Panc1 (cell line): Measurements from ENCODE around the gene DIMT1.

Source experiments
- POLR2AphosphoS5 ChIP-seq: IDR thresholded peaks from 2 replicates; pipeline ENCODE4 v1.6.1; 2012; ENCODE audit warnings: mild to moderate bottlenecking, low read depth, low read length, moderate library complexity
- TF ChIP-seq, protein P1 (sequence below): fragments of 450-650 bp; IDR thresholded peaks from 2 replicates; pipeline ENCODE4 v1.5.1; 2017; ENCODE audit warnings: mild to moderate bottlenecking
- TF ChIP-seq, protein P2 (sequence below), 2 experiments: IDR thresholded peaks; 2 replicates each; pipeline ENCODE4 v1.6.1; 2011 to 2012; ENCODE audit warnings: low read depth in 2 of 2, control low read depth in 1 of 2, low read length in 1 of 2, mild to moderate bottlenecking in 1 of 2, moderate library complexity in 1 of 2; ENCODE audit not compliant: insufficient read depth in 1 of 2

DNA sequence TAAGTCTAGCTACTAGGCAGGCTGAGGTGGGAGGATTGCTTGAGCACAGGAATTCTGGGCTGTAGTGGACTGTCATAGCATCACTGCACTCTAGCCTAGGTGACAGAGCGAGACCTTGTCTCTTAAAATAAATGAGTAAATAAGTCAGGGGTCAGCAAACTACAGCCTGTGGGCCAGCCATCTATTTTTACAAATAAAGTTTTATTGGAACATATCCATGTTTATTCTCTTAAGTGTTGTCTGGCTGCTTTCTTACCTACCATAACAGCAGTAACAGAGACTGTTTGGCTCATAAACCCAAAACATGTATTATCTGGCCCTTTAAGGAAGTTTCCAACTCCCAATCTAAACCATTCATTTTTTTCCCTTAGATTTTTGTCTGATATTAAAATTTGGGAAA is 29.6 kb downstream of the DIMT1 start:
- TF ChIP-seq POLR2AphosphoS5: no peak
- TF ChIP-seq, protein P1, sequence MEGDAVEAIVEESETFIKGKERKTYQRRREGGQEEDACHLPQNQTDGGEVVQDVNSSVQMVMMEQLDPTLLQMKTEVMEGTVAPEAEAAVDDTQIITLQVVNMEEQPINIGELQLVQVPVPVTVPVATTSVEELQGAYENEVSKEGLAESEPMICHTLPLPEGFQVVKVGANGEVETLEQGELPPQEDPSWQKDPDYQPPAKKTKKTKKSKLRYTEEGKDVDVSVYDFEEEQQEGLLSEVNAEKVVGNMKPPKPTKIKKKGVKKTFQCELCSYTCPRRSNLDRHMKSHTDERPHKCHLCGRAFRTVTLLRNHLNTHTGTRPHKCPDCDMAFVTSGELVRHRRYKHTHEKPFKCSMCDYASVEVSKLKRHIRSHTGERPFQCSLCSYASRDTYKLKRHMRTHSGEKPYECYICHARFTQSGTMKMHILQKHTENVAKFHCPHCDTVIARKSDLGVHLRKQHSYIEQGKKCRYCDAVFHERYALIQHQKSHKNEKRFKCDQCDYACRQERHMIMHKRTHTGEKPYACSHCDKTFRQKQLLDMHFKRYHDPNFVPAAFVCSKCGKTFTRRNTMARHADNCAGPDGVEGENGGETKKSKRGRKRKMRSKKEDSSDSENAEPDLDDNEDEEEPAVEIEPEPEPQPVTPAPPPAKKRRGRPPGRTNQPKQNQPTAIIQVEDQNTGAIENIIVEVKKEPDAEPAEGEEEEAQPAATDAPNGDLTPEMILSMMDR: no peak
- TF ChIP-seq, protein P2, sequence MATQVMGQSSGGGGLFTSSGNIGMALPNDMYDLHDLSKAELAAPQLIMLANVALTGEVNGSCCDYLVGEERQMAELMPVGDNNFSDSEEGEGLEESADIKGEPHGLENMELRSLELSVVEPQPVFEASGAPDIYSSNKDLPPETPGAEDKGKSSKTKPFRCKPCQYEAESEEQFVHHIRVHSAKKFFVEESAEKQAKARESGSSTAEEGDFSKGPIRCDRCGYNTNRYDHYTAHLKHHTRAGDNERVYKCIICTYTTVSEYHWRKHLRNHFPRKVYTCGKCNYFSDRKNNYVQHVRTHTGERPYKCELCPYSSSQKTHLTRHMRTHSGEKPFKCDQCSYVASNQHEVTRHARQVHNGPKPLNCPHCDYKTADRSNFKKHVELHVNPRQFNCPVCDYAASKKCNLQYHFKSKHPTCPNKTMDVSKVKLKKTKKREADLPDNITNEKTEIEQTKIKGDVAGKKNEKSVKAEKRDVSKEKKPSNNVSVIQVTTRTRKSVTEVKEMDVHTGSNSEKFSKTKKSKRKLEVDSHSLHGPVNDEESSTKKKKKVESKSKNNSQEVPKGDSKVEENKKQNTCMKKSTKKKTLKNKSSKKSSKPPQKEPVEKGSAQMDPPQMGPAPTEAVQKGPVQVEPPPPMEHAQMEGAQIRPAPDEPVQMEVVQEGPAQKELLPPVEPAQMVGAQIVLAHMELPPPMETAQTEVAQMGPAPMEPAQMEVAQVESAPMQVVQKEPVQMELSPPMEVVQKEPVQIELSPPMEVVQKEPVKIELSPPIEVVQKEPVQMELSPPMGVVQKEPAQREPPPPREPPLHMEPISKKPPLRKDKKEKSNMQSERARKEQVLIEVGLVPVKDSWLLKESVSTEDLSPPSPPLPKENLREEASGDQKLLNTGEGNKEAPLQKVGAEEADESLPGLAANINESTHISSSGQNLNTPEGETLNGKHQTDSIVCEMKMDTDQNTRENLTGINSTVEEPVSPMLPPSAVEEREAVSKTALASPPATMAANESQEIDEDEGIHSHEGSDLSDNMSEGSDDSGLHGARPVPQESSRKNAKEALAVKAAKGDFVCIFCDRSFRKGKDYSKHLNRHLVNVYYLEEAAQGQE (IDR thresholded peaks at IDR 0.05; ENCODE audit: insufficient read depth in 1 of 2, low read depth in 2 of 2, low read length in 1 of 2): no peak
